ENCODE measurements around the gene INPP5B. TPM values are rescaled to one million over a fixed set of nuclear protein-coding genes. Genes with fewer than 3 reads are reported as not detected.

The INPP5B gene
- total and polyA plus RNA-seq, 4 donors, result 9.2 to 40.8 (median 27.2) TPM

- Histone ChIP-seq H3K27me3 (ENCODE audit: control insufficient read depth in 3 of 3, insufficient read depth in 3 of 3, low read length in 2 of 3) (no peaks in the 10 kb centered on the region), H3K4me3 (no peak overlapping the region), H3K4me1 (ENCODE audit: control insufficient read depth in 5 of 5, insufficient read depth in 5 of 5, low read length in 5 of 5) (peaks cover 0 to 2% (median 0%) of the 10 kb centered on the region in 5 donors), H3K36me3 (ENCODE audit: control insufficient read depth in 4 of 4, insufficient read depth in 4 of 4, low read length in 4 of 4) (peaks cover 17 to 29% (median 21%) of the 10 kb centered on the region in 4 donors), H3K27ac (ENCODE audit: low read depth in 1 of 2, low read length in 1 of 2) (no peak overlapping the region), H3K9ac (ENCODE audit: insufficient read depth in 1 of 2, low read length in 2 of 2) (no peak overlapping the region), H3K9me3 (ENCODE audit: control insufficient read depth in 4 of 4, insufficient read depth in 3 of 4, low read length in 3 of 4) (no peaks in the 10 kb centered on the region)
- no peak for ATAC-seq (ENCODE audit: insufficient read depth, low FRiP score)
- TF ChIP-seq CTCF (IDR thresholded peaks at IDR 0.05; ENCODE audit: control extremely low read depth, extremely low read depth), result no peak
- DNase-seq, result no peak
- WGBS, 2 donors, result 93 to 94% methylated on average over 9 of the region's 9 CpGs
Measured at GRCh38 chr1:37822906-37823815, 123.7 kb downstream of the INPP5B start.

- no peaks in the 10 kb centered on the region for H3K9me3 ChIP-seq (ENCODE audit: control insufficient read depth in 4 of 4, insufficient read depth in 3 of 4, low read length in 3 of 4)
- peaks cover 0 to 3% (median 0%) of the 10 kb centered on the region in 5 donors for H3K4me1 ChIP-seq (ENCODE audit: control insufficient read depth in 5 of 5, insufficient read depth in 5 of 5, low read length in 5 of 5)
- no peak overlapping the region for H3K27ac ChIP-seq (ENCODE audit: low read depth in 1 of 2, low read length in 1 of 2)
- no peak overlapping the region for H3K4me3 ChIP-seq
- no peak for TF ChIP-seq CTCF (IDR thresholded peaks at IDR 0.05; ENCODE audit: control extremely low read depth, extremely low read depth)
- H3K27me3 ChIP-seq (ENCODE audit: control insufficient read depth in 3 of 3, insufficient read depth in 3 of 3, low read length in 2 of 3), result no peaks in the 10 kb centered on the region
- H3K9ac ChIP-seq (ENCODE audit: insufficient read depth in 1 of 2, low read length in 2 of 2), result no peak overlapping the region
- DNase-seq (no peak), ATAC-seq (ENCODE audit: insufficient read depth, low FRiP score) (no peak)
- peaks cover 14 to 26% (median 24%) of the 10 kb centered on the region in 4 donors for H3K36me3 ChIP-seq (ENCODE audit: control insufficient read depth in 4 of 4, insufficient read depth in 4 of 4, low read length in 4 of 4)
- 84 to 91% methylated on average over 2 of the region's 2 CpGs for WGBS, 2 donors
Measured at GRCh38 chr1:37821481-37821880, 125.4 kb downstream of the INPP5B start.

GRCh38 chr1:37817481-37817880 is 129.4 kb downstream of the INPP5B start:
- Histone ChIP-seq H3K4me1 (ENCODE audit: control insufficient read depth in 5 of 5, insufficient read depth in 5 of 5, low read length in 5 of 5) (peaks cover 0 to 4% (median 0%) of the 10 kb centered on the region in 5 donors), H3K27me3 (ENCODE audit: control insufficient read depth in 3 of 3, insufficient read depth in 3 of 3, low read length in 2 of 3) (no peaks in the 10 kb centered on the region), H3K9me3 (ENCODE audit: control insufficient read depth in 4 of 4, insufficient read depth in 3 of 4, low read length in 3 of 4) (no peaks in the 10 kb centered on the region), H3K9ac (ENCODE audit: insufficient read depth in 1 of 2, low read length in 2 of 2) (no peak overlapping the region), H3K36me3 (ENCODE audit: control insufficient read depth in 4 of 4, insufficient read depth in 4 of 4, low read length in 4 of 4) (peaks cover 15 to 38% (median 20%) of the 10 kb centered on the region in 4 donors), H3K4me3 (no peak overlapping the region), H3K27ac (ENCODE audit: low read depth in 1 of 2, low read length in 1 of 2) (no peak overlapping the region)
- WGBS, 2 donors, result 44 to 63% methylated on average over 2 of the region's 2 CpGs
- DNase-seq (no peak), ATAC-seq (ENCODE audit: insufficient read depth, low FRiP score) (no peak)
- TF ChIP-seq CTCF (IDR thresholded peaks at IDR 0.05; ENCODE audit: control extremely low read depth, extremely low read depth), result no peak

Data from lung (tissue), 12 donors.